Activated T-cell treated with anti-CD3 and anti-CD28 coated beads, Interleukin-2, amount 50 U/mL, for 72 hours (primary cell): ENCODE data around the gene NSUN2. TPM values are rescaled to one million over a fixed set of nuclear protein-coding genes. Genes with fewer than 3 reads are reported as not detected.

Experiments used
- ATAC-seq, 2 donors: fragments of 150-1000 bp; cut with Tn5 transposase; replicated peaks in 1 of 2; 2 replicates each; pipeline ENCODE4 v1.10.0; 2021; ENCODE audit warnings: moderate library complexity in 2 of 2, mild to moderate bottlenecking in 1 of 2
- DNase-seq, 2 donors: peaks; one replicate each; pipeline ENCODE4 v3.0.0; 2021 to 2022; ENCODE audit warnings: mixed read lengths in 1 of 2
- H3K27ac Mint-ChIP-seq: one replicate; pipeline ENCODE4 v1.8.0; 2022; ENCODE audit warnings: mild to moderate bottlenecking, moderate library complexity, mixed read lengths
- H3K27me3 Mint-ChIP-seq: one replicate; pipeline ENCODE4 v1.8.0; 2022; ENCODE audit warnings: low read depth, mixed read lengths
- H3K36me3 Mint-ChIP-seq, 2 donors: one replicate each; pipeline ENCODE4 v1.8.0; 2022; ENCODE audit warnings: mixed read lengths in 2 of 2, mild to moderate bottlenecking in 1 of 2; ENCODE audit not compliant: insufficient read depth in 2 of 2
- H3K4me1 Mint-ChIP-seq: one replicate; pipeline ENCODE4 v1.8.0; 2022; ENCODE audit warnings: low read depth, mixed read lengths
- H3K4me3 Mint-ChIP-seq, 2 donors: one replicate each; pipeline ENCODE4 v1.8.0; 2022; ENCODE audit warnings: mild to moderate bottlenecking in 2 of 2, mixed read lengths in 2 of 2, moderate library complexity in 2 of 2
- H3K9me3 Mint-ChIP-seq, 2 donors: one replicate each; pipeline ENCODE4 v1.8.0; 2022; ENCODE audit warnings: mixed read lengths in 2 of 2
- total RNA-seq, 2 donors: library from RNA; stranded (reverse); gene quantifications; one replicate each; pipeline ENCODE4 v1.2.3, GENCODE V29; 2022

NSUN2 gene
- total RNA-seq, 2 donors from 2014 or later, result 78.7 to 79.0 TPM

DNA sequence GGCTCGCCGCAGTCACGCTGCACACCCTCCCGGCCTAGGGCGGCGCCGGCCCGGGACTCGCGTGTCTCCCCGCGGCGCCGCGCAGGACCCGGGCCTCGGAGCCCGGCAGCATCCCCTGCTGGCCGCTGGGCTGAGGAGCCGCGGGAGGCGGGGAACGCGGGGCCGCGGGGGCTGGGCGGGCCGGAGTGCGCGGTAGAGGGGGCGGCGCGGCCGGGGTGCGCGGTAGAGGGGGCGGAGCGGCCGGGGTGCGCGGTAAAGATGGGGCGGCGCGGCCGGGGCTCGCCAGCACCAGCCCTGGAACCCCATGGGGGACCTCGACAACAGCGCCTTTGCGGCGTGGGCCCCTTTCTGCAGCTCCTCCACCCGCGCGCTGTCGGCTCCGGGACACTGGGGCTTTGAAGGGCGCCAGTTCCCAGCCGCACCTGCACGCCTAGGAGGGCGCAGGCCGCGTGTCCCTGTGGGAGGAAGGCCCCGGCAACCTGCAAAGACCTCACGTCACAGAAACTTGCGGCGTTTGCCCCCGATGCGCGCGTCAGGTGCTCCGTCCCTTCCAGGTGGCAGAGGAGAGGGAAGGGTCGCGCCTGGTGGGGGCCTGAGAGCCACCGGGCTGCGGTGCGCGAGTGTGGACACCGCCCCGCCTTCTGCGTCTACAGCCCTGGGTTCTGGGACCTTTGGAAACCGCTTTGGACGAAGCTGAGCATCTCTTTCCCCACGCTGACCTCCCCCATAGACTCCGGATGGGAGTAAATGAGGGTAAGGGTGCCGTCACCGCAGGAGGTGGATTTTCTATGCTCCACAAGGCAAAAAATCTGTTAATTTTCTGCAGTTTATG lies 49.6 kb downstream of the NSUN2 start:
- Mint-ChIP-seq H3K4me3 (peak overlapping the region; percentile 27 to 42), H3K27ac (no peak overlapping the region), H3K9me3 (no peaks in the 10 kb centered on the region), H3K4me1 (peaks cover 10% of the 10 kb centered on the region), H3K27me3 (peaks cover 57% of the 10 kb centered on the region), H3K36me3 (no peaks in the 10 kb centered on the region)
- ATAC-seq, result peak; percentile 82 to 86
- peak; percentile 28 to 36 for DNase-seq

DNA sequence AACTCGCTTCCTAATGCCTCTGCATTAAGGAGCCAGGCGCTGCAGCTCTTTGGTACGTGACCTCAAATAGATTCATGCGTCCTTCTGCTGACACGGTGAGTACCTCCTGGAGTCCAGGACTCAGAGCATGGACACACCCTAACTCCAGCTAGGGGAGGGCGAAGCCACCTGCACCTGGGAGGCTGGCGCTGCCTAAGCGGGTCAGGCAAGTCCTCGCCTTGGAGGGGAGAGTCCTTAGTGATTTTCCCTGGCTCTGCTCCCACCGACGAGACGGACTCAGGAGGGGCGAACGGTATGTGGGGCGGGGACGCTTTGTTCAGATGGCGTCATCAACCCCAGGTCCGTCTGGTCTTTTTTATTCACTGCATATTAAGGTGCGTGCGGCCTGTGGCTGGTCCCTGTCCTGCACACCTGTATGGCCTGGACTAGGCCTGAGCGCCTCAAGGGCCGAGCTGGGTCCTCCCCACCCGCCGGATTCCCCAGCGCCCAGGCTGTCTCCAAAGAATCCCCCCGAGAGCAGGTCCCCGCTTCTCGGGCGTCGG lies 50.3 kb downstream of the NSUN2 start:
- peak overlapping the region in 1 of 2 donors; percentile 40 for H3K4me3 Mint-ChIP-seq
- DNase-seq (no peak), ATAC-seq (no peak)
- H3K4me1 Mint-ChIP-seq, result peaks cover 10% of the 10 kb centered on the region
- H3K27me3 Mint-ChIP-seq, result peaks cover 57% of the 10 kb centered on the region
- no peaks in the 10 kb centered on the region for H3K36me3 Mint-ChIP-seq
- no peaks in the 10 kb centered on the region for H3K9me3 Mint-ChIP-seq
- H3K27ac Mint-ChIP-seq, result no peak overlapping the region

DNA sequence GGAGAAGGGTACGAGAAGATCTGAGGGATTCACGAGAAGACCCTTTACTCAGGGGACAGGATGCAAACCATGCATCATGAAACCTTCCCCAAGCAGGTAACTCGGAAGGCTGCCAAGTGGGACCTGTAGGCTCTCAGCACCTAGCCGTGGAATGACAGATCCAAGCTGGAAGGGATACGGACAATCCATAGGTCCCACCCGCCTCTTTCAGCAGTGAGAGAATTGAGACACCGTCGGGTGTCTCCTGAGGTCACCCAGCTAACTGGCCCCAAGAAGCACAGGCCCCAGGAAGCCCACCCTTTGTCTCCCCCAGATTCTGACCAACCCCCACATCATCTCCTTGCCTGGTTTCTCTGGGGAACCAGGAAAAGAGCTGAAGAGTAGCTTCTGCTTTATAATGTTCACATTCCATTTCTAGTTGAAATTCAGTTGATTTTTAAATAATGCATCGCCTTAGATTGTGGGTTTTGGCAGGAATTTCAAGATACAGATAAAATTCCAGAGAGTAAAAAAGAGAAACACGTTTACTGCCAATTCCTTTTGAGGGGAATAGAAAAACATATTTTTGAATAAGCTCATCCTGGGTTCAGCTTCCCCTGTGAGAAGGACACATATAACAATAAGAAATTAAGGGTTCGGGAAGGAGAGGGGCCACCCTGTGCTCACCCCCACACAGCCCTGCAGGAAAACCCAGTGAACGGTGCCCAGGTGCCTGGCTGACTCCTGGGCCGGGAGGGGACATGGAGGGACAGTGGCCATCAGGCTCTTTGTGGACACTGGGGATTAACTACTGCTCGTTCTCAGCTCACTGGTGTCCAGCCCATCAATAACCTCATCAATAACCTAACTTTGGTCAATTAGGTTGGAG lies 51.1 kb downstream of the NSUN2 start:
- H3K27me3 Mint-ChIP-seq, result peaks cover 57% of the 10 kb centered on the region
- H3K9me3 Mint-ChIP-seq, result no peaks in the 10 kb centered on the region
- peak overlapping the region in 1 of 2 donors; percentile 22 for H3K4me3 Mint-ChIP-seq
- H3K36me3 Mint-ChIP-seq, result no peaks in the 10 kb centered on the region
- DNase-seq (no peak), ATAC-seq (no peak)
- peaks cover 10% of the 10 kb centered on the region for H3K4me1 Mint-ChIP-seq
- no peak overlapping the region for H3K27ac Mint-ChIP-seq

DNA sequence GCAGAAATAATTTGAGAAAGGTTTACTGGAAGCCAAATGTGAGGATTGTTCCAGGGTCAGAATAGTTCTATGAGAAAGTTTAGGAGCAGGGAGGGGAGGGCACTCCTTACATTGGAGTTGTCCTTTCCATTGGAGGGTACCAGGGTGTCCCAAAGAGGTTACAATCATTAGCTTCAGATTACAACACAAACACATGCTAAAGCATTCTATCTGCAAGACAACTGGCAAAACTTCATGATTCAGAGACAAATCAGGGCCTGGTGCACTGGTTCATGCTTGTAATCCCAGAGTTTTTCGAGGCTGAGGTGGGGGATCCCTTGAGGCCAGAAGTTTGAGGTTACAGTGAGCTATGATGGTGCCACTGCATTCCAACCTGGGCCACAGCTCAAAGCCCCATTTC lies 51.8 kb downstream of the NSUN2 start:
- Mint-ChIP-seq H3K4me3 (no peak overlapping the region), H3K27ac (no peak overlapping the region), H3K27me3 (peaks cover 50% of the 10 kb centered on the region), H3K36me3 (no peaks in the 10 kb centered on the region), H3K4me1 (peaks cover 10% of the 10 kb centered on the region), H3K9me3 (no peaks in the 10 kb centered on the region)
- no peak for ATAC-seq
- DNase-seq, result no peak

DNA sequence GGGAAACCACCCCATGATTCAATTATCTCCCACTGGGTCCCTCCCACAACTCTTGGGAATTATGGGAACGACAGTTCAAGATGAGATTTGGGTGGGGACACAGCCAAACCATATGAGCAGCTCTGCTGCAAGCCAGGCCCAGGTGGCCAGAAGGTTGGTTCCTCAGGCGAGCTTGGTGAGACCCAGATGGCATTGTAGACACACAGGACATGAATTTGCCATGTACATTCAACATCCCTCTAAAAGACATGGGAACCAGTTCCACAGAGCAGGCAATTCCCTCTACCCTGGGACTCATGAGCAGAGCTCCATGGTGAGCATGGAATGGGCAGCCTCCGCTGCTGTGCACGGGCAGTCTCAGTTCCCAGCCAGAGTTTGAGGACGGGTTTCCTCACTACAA lies 53.3 kb downstream of the NSUN2 start:
- Mint-ChIP-seq H3K27ac (no peak overlapping the region), H3K9me3 (no peaks in the 10 kb centered on the region), H3K36me3 (no peaks in the 10 kb centered on the region), H3K4me3 (no peak overlapping the region), H3K4me1 (peaks cover 5% of the 10 kb centered on the region), H3K27me3 (peaks cover 38% of the 10 kb centered on the region)
- no peak for ATAC-seq
- no peak for DNase-seq

DNA sequence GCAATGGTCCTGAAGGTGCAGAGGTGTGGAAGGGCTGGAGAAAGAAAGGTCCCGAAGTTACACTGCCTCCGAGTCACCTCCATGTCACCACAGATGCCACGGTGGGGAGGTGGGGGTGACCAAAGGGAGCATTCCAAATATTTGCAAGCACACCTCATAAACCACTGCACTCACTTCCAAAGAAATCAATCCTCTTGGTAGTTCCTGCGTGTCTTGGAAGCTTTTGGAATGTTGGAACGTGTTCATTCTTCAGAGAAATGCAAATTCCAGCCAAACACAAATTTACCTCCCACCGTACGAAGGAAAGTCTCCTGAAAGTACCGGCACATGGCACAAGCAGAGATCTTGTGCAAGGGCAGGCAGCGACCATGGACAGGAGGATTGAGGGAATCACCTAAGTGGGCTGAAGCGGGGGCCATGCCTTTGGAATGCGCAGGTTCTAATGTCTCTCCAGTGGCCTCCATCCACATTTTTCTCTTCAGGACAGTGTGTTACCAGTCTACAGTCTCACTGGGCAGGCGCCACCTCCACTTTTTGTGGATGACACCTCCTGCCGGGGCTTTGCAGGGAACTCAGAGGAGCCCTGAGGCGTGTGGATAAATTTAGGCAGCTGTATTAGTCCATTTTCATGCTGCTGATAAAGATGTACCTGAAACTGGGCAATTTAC lies 54.0 kb downstream of the NSUN2 start:
- no peak overlapping the region for H3K27ac Mint-ChIP-seq
- H3K36me3 Mint-ChIP-seq, result no peaks in the 10 kb centered on the region
- no peak for ATAC-seq
- H3K4me3 Mint-ChIP-seq, result no peak overlapping the region
- no peaks in the 10 kb centered on the region for H3K9me3 Mint-ChIP-seq
- peaks cover 1% of the 10 kb centered on the region for H3K4me1 Mint-ChIP-seq
- peaks cover 31% of the 10 kb centered on the region for H3K27me3 Mint-ChIP-seq
- DNase-seq, result no peak

DNA sequence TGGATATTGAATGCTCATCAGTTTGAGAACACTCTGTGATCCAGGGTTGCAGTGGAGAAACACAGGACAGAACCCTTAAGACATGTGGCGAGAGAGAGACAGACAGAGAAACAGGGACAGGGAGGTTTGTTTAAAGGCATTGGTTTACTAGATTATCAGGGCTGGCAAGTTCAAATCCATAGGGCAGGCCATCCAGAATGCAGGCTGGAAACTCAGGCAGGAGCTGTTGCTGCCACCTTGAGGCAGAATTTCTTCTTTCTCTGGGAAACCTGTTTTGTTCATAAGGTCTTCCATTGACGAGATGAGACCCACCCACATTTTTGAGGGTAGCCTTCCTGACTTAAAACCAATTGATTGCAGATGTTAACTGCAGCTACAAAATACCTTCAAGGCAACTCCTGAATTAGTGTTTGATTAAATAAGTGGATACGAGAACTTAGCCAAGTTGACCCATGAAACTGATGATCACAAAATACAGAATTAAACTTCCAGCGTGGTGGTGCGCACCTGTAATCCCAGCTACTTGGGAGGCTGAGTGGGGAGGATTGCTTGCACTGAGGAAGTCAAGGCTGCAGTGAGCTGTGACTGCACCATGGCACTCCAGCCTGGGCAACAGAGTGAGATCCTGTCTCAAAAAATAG lies 55.9 kb downstream of the NSUN2 start:
- Mint-ChIP-seq H3K27me3 (peaks cover 18% of the 10 kb centered on the region), H3K4me1 (no peaks in the 10 kb centered on the region), H3K27ac (no peak overlapping the region), H3K4me3 (no peak overlapping the region), H3K9me3 (no peaks in the 10 kb centered on the region), H3K36me3 (no peaks in the 10 kb centered on the region)
- DNase-seq (peak; percentile 14 to 15), ATAC-seq (no peak)

DNA sequence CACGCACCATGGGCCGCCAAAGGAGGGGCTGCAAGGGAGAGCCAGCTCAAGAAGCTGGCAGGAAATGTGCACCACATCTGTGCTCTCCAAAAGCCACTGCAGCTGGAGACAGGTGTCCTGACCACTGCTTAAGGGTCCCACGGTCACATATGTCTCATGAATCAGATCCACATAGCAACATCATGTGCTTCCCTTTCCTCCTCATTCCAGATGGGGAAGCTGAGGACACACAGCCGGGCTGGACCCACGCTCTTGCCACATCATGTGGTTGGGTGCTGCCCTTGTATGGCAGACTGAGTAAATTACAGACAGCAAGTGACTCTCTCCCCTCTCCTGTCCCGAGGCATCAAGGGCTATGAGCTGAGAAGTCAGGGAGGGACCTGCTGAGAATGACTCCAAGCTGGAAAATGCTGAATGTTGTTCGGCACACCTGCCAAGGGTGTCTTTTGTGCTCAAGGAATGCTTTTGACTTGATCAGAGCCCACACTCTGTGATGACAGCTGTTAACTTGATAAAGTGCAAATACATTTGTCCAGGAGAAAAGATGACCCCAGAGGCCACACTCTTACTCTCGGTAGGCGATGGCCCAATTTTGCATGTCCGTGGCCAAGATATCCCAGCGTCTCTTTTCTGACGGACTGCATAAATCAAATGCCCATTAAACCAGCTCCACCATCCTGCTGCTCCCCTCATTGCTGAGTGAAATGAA lies 58.2 kb downstream of the NSUN2 start:
- no peak overlapping the region for H3K4me3 Mint-ChIP-seq
- no peaks in the 10 kb centered on the region for H3K36me3 Mint-ChIP-seq
- H3K27ac Mint-ChIP-seq, result no peak overlapping the region
- no peak for DNase-seq
- H3K27me3 Mint-ChIP-seq, result peaks cover under 1% of the 10 kb centered on the region
- no peaks in the 10 kb centered on the region for H3K9me3 Mint-ChIP-seq
- ATAC-seq, result no peak
- no peaks in the 10 kb centered on the region for H3K4me1 Mint-ChIP-seq

DNA sequence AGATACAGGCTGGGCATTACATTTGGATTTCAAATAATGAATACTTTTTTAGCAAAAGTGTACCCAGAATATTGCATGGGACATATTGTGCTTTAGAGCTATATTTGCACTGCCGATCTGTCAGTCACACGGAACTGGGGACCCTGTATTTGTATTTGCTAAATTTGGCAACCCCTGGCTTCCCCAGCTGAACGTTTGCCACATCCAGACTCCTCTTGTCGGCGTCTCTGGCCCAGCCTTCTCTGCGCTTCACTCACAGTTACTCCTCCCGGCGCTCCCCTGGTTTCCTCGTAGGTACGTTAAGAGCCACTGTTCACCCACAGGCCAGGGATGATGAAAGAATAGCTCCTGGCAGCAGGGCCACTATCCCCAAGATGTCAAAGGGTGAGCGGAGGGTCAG lies 58.7 kb downstream of the NSUN2 start:
- Mint-ChIP-seq H3K9me3 (no peaks in the 10 kb centered on the region), H3K4me1 (no peaks in the 10 kb centered on the region), H3K4me3 (no peak overlapping the region), H3K27me3 (peaks cover 1% of the 10 kb centered on the region), H3K36me3 (no peaks in the 10 kb centered on the region), H3K27ac (no peak overlapping the region)
- no peak for DNase-seq
- ATAC-seq, result no peak

DNA sequence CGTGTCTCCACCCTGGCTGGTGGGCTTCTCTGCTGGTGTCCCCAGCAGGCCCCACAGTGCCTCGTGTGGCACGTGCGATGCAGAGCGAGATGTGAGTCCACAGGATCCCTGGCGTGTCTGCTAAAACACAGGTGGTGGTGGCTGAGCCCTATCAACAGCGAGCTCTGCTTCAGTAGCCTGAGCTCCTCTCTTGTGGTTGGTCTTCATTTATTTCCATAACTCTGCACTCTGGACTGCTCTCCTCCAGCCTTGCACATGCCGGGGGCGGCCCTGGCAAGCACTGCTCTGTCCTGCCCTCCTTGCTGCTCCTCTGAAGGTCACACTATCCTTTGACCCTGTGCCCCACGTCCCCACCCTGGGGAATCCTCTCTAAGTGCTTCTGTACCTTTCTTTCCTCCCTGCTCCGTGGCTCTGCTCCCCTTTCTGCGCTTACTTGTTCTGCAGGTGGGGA lies 59.2 kb downstream of the NSUN2 start:
- no peak for ATAC-seq
- H3K4me1 Mint-ChIP-seq, result no peaks in the 10 kb centered on the region
- no peak for DNase-seq
- H3K27me3 Mint-ChIP-seq, result peaks cover 5% of the 10 kb centered on the region
- no peaks in the 10 kb centered on the region for H3K36me3 Mint-ChIP-seq
- no peak overlapping the region for H3K4me3 Mint-ChIP-seq
- H3K27ac Mint-ChIP-seq, result no peak overlapping the region
- no peaks in the 10 kb centered on the region for H3K9me3 Mint-ChIP-seq

DNA sequence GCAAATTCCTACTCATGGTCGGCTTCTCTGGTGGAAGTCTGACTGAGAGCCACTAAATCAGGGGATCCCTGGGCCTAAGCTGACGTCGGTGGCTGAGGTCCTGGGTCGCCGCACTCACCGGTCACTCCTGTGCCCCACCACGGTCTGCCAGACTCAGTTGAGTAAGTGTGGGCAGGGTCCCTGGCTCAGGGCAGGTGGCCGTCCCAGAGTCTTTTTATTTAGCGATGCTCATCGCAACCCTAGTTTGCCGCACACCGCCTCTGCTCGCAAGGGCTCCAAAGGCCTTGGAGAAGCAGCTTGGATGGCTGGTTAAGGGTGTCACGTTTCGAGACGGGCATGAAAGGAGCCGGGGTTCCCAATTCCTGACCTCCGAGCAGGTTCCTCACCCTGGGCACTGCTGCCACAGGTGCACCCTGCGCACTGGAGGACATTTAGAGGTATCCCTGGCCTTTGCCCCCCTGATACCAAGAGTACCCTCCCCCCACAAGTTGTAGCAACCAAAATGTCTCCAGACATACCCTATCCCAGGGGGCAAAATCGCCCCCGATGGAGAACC lies 59.9 kb downstream of the NSUN2 start:
- H3K9me3 Mint-ChIP-seq, result no peaks in the 10 kb centered on the region
- H3K27ac Mint-ChIP-seq, result no peak overlapping the region
- no peak for ATAC-seq
- H3K4me1 Mint-ChIP-seq, result no peaks in the 10 kb centered on the region
- no peak for DNase-seq
- H3K36me3 Mint-ChIP-seq, result no peaks in the 10 kb centered on the region
- no peak overlapping the region for H3K4me3 Mint-ChIP-seq
- peaks cover 8% of the 10 kb centered on the region for H3K27me3 Mint-ChIP-seq
